ENCODE data around the gene CMTM7. TPM values are rescaled to one million over a fixed set of nuclear protein-coding genes. Genes with fewer than 3 reads are reported as not detected.

Gene CMTM7
- total RNA-seq, 6 experiments from 2014 or later = 10.1 to 17.7 (median 15.7) TPM

DNA sequence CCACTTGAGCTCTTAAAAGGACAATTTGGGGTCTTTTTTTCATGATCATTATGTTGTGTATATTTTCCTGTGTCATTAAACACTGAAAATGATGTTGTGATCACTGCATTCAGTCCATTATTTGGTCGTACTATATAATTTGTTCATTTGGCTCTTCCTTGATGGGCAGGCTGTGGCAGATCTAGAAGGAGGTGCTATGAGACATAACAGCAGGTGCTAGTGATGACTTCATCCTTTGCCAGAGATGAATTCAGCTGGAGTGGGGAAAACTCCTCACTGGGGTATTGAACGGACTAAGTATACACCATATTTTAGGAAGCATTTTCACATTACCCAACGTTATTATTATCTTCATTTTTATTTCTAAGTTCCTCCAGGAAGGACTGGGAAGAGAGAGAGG lies 12.0 kb downstream of the CMTM7 start:
- TF ChIP-seq, protein P1, sequence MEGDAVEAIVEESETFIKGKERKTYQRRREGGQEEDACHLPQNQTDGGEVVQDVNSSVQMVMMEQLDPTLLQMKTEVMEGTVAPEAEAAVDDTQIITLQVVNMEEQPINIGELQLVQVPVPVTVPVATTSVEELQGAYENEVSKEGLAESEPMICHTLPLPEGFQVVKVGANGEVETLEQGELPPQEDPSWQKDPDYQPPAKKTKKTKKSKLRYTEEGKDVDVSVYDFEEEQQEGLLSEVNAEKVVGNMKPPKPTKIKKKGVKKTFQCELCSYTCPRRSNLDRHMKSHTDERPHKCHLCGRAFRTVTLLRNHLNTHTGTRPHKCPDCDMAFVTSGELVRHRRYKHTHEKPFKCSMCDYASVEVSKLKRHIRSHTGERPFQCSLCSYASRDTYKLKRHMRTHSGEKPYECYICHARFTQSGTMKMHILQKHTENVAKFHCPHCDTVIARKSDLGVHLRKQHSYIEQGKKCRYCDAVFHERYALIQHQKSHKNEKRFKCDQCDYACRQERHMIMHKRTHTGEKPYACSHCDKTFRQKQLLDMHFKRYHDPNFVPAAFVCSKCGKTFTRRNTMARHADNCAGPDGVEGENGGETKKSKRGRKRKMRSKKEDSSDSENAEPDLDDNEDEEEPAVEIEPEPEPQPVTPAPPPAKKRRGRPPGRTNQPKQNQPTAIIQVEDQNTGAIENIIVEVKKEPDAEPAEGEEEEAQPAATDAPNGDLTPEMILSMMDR (IDR thresholded peaks at IDR 0.05) = no peak
- no peak for DNase-seq
- Mint-ChIP-seq H3K4me3 (no peak overlapping the region), H3K4me1 (ENCODE audit: low read depth) (peaks cover 30% of the 10 kb centered on the region), H3K27me3 (ENCODE audit: insufficient read depth) (peaks cover 2% of the 10 kb centered on the region; the same call in 1 of the 2 replicates), H3K9me3 (no peaks in the 10 kb centered on the region), H3K27ac (no peak overlapping the region), H3K36me3 (ENCODE audit: low read depth) (peaks cover 10% of the 10 kb centered on the region)

DNA sequence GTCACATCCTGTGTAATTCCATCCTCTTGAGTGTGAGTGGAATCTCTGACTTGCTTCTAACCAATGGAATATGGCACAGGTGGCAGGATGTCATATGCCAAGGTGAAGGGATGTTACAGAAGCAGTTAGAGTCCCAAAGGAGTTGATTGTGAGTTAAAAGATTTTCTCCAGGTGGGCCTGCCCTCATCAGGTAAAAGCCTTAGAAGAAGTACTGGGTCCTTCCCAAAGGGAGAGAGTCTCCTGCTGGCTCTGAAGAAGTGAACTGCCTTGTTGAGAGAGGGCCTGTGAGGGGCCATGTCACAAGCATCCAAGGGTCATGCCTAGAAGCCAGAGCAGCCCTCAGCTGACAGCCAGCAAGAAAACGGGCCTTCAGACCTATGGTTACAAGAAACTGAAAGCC lies 13.1 kb downstream of the CMTM7 start:
- TF ChIP-seq, protein P1 (IDR thresholded peaks at IDR 0.05) = no peak
- H3K36me3 Mint-ChIP-seq (ENCODE audit: low read depth) = peaks cover 10% of the 10 kb centered on the region
- no peak overlapping the region for H3K4me3 Mint-ChIP-seq
- H3K27me3 Mint-ChIP-seq (ENCODE audit: insufficient read depth) = no peaks in the 10 kb centered on the region
- H3K9me3 Mint-ChIP-seq = no peaks in the 10 kb centered on the region
- H3K27ac Mint-ChIP-seq = no peak overlapping the region
- DNase-seq = no peak
- H3K4me1 Mint-ChIP-seq (ENCODE audit: low read depth) = peaks cover 24% of the 10 kb centered on the region

DNA sequence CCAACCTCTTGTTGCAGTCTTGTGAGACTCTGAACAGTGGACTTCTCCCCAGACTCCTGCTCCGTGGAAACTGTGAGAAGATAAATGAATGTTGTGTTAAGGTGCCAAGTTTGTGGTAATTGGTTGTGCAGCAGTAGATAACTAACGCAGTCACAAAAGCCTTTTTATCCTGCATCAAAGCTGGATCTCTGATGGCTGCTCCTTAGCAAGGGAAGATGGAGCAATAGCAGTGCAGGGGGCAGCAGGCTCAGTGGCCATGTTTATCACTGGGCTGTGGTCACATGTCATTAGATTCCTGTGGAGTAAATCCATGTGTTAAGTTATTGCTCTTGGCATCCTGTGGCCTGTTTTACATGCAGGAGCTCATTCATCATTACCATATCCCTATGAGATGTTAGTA lies 13.5 kb downstream of the CMTM7 start:
- peaks cover 28% of the 10 kb centered on the region for H3K4me1 Mint-ChIP-seq (ENCODE audit: low read depth)
- no peak overlapping the region for H3K27ac Mint-ChIP-seq
- DNase-seq = no peak
- no peak overlapping the region for H3K4me3 Mint-ChIP-seq
- no peaks in the 10 kb centered on the region for H3K9me3 Mint-ChIP-seq
- H3K27me3 Mint-ChIP-seq (ENCODE audit: insufficient read depth) = no peaks in the 10 kb centered on the region
- peaks cover 10% of the 10 kb centered on the region for H3K36me3 Mint-ChIP-seq (ENCODE audit: low read depth)
- TF ChIP-seq, protein P1 (IDR thresholded peaks at IDR 0.05) = no peak

DNA sequence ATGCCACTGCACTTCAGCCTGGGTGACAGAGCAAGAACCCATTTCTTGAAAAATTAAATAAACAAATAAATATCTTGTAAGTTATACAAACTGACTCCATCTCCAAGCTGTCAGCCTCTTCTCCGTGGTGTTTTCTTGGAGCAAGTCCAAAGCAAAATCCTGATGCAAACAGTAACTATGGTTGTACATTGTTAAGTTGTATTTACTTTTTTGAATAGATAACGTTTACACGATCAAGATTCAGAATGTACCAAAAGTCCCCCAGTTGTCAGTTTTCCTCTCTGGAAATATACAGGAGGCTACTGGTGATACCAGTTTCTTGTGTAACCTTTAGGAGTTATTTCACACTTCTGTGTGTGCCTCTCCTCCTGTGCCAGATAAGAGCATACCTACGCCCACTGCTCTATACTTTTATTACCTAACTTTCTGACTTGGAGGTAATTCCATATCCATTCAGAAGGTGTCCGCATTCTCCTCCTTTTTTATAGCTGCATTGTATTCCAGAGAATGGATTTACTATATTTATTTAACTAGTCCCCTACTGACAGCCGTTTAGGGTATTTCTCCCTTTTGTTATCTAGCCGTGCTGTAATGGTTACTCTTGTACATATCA lies 14.2 kb downstream of the CMTM7 start:
- TF ChIP-seq, protein P1 (IDR thresholded peaks at IDR 0.05) = no peak
- Mint-ChIP-seq H3K9me3 (no peaks in the 10 kb centered on the region), H3K27me3 (ENCODE audit: insufficient read depth) (no peaks in the 10 kb centered on the region), H3K36me3 (ENCODE audit: low read depth) (peaks cover 10% of the 10 kb centered on the region), H3K27ac (no peak overlapping the region), H3K4me1 (ENCODE audit: low read depth) (peaks cover 29% of the 10 kb centered on the region), H3K4me3 (no peak overlapping the region)
- DNase-seq = no peak

DNA sequence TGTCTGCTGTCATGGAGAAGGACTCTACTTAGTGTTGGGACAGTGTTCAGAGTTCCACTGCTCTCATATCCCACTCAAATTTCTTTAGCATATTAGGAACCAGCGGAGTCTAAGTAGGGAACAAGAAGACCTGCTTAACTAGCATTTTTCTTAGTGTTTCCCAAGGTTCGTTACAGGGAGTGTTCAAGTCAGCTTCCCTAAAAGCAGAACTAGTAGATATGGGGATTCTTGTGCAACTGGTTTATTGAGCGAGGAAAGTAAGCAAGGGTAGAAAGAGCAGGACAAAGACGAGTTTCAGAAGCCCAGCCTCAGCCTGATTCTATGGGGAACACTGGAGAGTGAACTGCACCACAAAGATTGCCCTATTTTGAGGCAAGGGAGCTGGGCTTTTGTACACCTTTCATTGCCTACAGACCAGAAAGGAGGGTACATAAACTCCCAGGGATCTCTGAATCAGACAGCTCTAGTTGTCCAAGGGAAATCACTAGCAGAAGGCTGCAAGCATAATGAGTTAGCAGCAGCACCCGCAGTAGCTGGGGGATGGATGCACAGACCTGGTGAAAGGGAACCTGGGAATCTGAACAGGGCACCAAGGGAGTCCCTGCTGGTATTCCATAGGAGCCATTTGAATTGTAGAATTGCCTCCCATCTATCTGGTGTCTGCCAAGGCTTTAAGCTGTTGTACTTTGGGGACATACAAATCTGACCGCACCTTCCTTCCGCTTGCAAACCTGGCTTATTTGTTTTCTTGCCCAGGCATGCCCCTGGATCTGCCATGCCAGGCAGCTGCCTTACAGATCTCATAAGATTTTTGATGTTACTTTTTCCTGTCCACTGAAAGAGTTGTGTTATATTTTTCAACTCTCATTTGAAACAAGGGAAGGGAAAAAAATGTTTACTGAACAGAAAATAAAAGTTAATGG lies 15.1 kb downstream of the CMTM7 start:
- Mint-ChIP-seq H3K4me3 (no peak overlapping the region), H3K27ac (no peak overlapping the region), H3K9me3 (no peaks in the 10 kb centered on the region), H3K27me3 (ENCODE audit: insufficient read depth) (no peaks in the 10 kb centered on the region), H3K4me1 (ENCODE audit: low read depth) (peaks cover 27% of the 10 kb centered on the region), H3K36me3 (ENCODE audit: low read depth) (peaks cover 10% of the 10 kb centered on the region)
- no peak for DNase-seq
- TF ChIP-seq, protein P1 (IDR thresholded peaks at IDR 0.05) = no peak

Data from HFFc6 (cell line).